GM19397 (cell line): ENCODE measurements around the gene NAB2.
"Not testable (repeated sequence)": the region's sequence is repeated elsewhere in the genome, so short reads cannot be mapped to it uniquely, and the experiment has no call there.

Experiments
- ATAC-seq: cut with Tn5 transposase; IDR thresholded peaks from one replicate; pipeline ENCODE4 v1.9.1; 2021; ENCODE audit warnings: mild to moderate bottlenecking, moderate library complexity; ENCODE audit not compliant: unreplicated experiment

The NAB2 gene

DNA sequence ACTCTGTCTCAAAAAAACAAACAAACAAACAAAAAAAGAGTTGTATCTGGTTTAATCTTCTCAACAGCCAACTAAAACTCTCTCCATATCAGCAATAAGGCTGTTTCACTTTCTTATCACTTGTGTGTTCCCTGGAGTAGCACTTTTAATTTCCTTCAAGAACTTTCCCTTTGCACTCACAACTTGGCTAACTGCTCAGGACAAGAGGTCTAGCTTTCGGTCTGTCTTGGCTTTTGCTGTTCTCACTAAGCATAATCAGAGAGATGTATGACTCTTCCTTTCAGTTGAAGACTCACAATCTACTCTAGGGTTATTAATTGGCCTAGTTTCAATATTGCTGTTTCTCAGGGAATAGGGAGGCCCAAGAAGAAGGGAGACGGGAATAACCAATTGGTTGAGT, 22.7 kb upstream of the NAB2 start:
- no peak for ATAC-seq

- peak; percentile 81 for ATAC-seq
These were observed 19.4 kb upstream of the NAB2 start for GRCh38 chr12:57069523-57069922.

GRCh38 chr12:57072661-57073060, 16.3 kb upstream of the NAB2 start:
- ATAC-seq = no peak

DNA sequence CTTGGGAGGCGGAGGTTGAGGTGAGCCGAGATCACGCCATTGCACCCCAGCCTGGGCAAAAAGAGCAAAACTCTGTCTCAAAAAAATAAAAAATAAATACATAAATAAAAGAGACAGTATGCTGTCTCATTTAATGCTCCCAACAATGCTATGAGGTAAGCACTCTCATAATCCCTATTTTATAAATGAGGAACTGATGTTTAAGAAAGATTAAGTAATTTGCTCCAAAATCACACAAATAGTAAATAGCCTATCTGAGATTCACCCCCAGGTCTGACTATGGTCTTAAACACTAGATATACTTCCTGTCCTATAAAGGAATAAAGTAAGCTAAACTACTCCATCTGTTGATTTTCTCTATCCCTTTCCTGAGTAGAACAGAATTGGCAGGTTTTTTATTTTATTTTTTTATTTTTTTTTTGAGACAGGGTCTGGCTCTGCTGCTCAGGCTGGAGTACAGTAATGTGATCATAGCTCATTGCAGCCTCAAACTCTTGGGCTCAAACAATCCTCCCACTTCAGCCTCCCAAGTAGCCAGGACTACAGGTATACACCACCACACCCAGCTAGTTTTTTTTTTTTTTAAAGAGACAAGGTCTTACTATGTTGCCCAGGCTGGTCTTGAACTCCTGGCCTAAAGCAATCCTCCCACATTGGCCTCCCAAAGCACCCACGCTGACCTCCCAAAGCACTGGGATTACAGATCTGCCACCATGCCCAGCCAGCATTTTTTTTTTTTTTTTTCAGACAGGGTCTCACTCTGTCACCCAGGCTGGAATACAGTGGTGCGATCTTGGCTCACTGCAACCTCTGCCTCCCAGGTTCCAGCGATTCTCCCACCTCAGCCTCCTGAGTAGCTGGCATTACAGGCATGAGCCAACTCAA, 15.1 kb upstream of the NAB2 start:
- ATAC-seq = not testable (repeated sequence)

DNA sequence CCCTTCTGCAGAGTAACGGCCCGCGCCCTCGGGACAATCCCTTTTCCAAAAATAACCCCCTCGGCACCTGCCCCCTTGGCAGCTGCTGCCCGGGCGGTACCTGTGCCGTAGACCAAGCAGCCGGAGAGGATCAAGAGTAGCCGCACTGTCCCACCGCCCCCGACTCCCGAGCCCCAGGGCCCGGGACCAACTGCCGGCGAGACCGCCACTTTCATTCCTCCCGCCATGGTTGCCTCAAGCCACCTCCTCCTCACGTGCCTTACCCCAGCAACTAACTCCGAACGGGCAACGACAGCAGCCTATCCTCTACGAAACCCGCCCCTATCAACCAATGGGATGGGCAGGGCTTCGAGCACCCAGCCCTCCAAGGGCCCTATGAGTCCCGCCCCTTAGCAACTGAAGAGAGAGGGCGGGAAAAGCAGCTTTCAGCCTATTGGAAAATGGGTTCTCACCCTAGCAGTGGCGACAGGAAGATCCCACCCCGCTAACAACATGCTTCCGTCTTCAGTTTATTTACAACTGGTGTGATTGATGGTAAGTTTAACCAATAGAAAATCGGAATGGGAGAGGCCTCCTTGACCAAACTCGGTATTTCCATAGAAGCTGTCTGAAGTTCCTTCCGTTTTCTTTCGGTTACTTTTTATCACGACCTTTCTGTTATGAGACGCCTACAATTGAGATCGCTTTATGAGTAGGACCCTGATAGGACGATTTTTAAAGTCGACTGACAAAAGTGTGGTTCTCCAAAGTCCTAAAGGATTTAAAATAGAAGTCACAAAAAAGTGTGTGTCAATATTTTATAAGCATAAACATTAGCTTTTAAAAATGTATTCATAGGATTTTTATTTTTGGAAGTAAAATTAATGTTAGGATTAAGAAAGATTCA, 10.2 kb upstream of the NAB2 start, which contains the start of gene NEMP1:
Gene NEMP1 (minus strand): TSS at position 273 of the 886 bp plus-strand sequence. CDS start 46 bp downstream, at position 227.
- ATAC-seq = peak; percentile 95

DNA sequence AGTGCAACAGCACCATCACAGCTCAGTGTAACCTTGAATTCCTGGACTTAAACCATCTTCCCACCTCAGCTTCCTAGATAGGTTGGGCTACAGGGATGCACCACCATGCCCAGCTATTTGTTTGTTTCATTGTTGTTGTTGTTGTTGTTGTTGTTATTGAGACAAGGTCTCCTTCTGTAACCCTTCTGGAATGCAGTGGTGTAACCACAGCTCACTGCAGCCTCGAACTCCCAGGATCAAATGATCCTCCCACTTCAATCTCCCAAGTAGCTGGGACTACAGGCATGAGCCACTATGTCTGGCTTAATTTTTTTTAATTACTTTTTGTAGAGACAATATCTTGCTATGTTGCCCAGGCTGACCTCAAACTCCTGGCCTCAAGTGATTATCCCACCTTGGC, 9.1 kb upstream of the NAB2 start:
- no peak for ATAC-seq

DNA sequence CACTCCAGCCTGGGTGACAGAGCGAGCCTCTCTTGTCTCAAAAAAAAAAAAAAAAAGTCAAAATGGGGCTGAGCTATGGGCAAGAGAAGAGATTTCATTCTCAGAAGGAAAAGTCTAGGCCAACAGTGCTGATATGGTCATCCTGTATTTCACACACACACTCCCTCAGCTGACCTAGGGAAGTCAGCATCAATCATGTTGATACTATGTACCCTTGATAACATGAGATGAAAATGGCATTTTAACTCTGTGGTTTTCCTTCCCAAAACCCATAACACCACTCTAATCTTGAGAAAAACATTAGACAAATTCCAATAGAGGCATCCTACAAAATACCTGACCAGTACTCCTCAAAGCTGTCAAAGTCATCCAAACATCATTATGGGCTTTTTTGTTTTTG, 8.1 kb upstream of the NAB2 start:
- no peak for ATAC-seq

- no peak for ATAC-seq
These were observed 2.9 kb upstream of the NAB2 start for GRCh38 chr12:57085999-57086492.

DNA sequence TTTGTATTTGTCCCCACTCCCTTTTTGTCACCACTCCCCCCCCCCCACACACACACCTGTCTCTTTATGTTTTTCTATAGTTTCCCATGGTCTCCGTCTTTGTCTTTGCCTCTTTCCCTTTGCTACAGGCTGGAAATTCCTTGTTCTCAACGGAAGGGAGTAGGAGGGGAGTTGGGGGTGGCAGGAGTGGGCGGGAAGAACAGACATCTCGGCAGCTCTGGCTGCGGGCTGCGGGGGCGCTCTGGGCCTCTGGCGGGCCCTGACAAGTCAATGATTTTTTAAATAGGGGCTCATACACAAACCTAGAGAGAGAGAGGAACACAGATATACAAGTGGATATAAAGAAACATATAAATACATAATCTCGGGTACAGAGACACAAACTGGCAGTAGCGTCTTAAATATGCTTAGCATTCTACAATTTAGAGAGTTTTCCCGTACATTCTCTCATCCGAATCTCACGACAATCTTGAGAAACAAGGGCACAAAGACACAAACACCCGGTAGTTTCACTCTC, 2.4 kb upstream of the NAB2 start:
- no peak for ATAC-seq

DNA sequence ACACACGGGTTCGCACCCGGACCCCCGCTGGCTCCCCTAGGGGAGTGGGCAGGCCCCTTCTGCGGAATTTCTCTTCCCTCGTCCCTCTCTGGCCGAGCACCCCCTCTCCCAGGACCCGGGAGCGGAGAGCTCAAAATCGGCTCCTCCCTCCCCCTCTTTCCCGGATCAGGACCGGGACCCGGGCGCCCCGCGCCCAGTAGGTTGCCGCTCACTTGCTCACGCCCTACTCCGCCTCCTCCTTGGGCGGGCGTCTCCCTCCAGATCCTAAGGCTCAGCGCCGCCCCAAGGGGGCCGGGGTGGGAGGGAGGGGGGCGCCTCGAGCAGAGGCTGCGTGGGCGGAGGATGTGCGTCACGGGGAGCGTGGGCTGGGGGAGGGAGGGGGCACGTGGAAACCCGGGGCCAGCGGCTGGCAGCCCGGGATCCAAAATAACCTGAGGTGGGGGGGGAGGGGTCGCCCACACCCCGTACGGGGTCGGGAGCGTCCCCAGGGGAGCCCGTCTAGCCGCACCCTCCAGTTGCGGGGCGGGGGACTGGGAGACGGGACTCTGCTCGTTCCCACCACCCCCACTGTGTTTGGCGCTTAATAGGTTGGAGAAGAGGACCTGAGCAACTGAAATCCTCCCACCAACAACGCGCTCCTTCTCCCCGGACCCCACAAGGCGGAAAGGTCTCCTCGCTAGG, 1.8 kb upstream of the NAB2 start:
- ATAC-seq = peak; percentile 28

- ATAC-seq = peak; percentile 25
These were observed 1.1 kb upstream of the NAB2 start for GRCh38 chr12:57087691-57088353.

DNA sequence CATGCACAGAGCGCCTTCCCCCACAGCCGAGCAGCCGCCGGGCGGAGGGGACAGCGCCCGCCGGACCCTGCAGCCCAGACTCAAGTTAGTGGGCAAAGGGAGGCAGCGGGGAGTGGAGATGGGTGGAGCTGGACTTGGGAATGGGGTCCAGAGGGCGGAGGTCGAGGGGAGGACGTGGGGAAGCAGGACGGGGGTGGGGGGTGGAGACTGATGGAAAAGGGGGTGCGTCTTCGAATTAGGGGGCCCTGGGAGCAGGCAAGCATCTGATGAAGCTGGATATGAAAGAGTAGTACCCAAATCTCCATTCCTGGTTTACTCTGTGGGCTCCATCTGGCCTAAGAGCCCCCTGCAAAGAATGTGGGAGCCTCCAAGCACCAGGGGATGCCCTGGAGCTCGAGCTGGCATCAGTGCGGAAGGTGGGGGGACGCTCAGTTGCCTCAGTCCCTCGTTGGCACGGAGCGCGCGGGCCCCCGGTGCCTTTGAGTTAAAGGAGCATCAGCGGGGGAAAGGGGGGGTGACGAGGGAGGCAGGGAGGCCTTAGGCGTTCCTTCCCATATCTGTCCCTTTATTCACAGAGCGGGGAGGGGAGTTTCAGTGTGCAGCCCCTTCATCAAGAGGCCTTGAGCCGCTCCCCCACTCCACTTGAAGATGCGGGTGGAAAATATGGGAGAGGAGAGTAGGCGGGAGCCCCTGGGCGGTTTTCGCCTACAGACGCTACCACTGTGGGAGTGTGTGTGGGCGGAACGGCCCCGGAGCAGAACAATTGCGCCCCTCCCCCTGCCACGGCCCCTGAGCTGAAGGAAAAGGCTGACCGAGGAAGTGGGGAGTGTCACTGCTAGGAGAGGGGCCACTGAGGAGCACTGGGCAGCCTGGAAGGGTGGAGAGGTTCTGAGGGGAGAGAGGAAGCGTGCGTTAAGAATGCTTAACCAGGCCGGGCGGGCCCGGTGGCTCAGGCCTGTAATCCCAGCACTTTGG, 644 bp downstream of the NAB2 start:
- ATAC-seq = no peak

GRCh38 chr12:57090490-57090889, 1.6 kb downstream of the NAB2 start:
- no peak for ATAC-seq

DNA sequence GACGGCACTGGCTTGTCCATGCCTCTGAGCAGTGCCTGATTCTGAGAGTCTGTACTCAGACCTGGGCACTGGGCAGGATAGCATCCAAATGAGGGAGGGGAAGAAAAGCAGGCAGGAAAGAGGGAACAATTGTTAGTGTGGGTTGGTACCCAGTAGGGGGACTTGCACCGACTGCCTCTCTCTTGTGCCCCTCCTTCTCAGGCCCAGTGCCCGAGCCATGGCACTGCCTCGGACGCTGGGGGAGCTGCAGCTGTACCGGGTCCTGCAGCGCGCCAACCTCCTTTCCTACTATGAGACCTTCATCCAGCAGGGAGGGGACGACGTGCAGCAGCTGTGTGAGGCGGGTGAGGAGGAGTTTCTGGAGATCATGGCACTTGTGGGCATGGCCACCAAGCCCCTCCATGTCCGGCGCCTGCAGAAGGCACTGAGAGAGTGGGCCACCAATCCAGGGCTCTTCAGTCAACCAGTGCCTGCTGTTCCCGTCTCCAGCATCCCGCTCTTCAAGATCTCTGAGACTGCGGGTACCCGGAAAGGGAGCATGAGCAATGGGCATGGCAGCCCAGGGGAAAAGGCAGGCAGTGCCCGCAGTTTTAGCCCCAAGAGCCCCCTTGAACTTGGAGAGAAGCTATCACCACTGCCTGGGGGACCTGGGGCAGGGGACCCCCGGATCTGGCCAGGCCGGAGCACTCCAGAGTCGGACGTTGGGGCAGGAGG, 2.2 kb downstream of the NAB2 start:
- no peak for ATAC-seq

DNA sequence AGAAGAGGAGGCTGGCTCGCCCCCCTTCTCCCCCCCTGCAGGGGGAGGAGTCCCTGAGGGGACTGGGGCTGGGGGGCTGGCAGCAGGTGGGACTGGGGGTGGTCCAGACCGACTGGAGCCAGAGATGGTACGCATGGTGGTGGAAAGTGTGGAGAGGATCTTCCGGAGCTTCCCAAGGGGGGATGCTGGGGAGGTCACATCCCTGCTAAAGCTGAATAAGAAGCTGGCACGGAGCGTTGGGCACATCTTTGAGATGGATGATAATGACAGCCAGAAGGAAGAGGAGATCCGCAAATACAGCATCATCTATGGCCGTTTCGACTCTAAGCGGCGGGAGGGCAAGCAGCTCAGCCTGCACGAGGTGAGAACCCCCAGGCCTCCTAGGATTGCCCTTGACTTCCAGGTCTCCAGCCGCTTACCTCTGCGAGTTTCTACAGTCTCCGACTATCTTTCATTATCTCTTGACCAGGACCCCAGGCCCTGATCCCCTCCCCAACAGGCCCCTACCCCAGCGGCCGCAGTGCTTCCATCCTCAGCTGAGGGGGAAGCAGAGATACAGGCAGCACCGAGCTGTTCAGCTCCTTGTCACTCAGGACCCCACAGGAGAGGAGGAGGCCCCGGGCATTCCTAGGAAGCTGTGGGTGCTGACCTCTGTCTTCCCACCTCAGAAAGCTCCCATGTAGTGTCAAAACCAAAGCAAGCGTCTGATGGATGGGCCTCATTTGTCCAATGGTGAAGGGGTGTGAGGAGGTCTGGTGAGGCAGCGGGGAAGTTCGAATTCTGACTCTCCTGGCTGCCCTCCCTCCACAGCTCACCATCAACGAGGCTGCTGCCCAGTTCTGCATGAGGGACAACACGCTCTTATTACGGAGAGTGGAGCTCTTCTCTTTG, 3.0 kb downstream of the NAB2 start:
- no peak for ATAC-seq

- no peak for ATAC-seq
These were observed 3.6 kb downstream of the NAB2 start for GRCh38 chr12:57092529-57092862.

DNA sequence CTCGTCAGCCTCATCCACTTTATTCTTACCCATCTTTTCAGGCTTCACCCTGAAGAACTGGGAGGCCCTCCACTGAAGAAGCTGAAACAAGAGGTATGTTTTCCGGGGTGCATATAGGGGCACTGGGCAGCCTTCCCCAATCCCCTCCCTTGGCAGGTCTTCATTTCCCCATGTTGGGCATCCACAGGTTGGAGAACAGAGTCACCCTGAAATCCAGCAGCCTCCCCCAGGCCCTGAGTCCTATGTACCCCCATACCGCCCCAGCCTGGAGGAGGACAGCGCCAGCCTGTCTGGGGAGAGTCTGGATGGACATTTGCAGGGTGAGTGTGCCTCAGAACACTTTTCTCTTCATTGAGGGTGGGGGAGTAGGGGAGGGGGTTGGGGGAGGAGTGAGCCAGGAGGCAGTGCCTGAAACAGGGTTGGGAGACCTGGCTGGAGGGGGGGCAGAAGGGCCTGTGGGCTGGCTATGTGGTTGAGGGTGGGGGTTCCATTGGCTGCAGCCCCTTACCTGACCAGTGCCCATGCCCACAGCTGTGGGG, 4.0 kb downstream of the NAB2 start:
- ATAC-seq = no peak
